ENCODE results near the gene NOL12.
"Not testable (repeated sequence)": the region's sequence is repeated elsewhere in the genome, so short reads cannot be mapped to it uniquely, and the experiment has no call there.

The NOL12 gene

DNA sequence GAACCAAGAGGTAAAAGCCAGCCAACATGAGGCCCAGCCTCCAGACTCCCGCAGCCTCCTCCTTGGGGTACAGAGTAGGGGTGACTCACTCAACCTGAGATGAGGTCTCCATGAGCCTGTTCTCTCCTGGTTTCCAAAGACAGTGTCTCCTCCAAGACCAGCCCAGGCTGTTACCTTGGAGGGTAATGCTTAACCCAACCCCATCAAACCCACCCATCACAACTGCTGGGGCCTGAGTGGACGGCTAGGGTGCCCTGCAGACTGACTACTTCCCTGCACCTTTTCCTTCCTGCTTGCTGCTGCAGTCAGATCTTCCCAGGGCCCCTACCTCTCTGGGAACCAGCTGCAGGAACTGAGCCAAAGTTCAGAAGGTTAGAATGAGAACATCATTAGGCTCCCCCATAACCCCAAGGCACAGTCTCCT, 5.1 kb upstream of the NOL12 start:
- no peak for DNase-seq

DNA sequence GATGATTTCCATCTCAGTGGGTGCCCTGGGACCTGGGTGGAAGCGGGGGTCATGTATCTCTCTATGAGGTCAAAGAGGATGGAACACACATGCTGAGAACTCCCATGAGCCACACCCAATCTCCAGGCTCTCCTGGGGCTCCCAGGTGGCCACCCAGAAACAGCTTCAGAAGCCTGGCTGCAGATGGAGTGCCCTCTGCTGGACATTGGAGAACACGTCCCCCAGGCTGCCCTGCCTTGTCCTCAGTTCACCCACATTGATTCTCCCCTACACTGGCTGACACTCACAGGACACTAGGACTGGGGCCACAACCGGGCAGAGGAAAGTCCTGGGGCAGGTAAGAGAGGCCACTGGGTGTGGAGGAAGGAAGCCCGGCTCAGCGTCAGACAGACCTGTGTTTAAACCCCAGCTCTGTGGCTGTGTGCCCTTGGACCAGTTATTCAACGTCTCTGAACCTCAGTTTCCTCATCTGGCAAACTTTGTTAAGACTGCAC, 4.5 kb upstream of the NOL12 start:
- DNase-seq: peak; percentile 81

DNA sequence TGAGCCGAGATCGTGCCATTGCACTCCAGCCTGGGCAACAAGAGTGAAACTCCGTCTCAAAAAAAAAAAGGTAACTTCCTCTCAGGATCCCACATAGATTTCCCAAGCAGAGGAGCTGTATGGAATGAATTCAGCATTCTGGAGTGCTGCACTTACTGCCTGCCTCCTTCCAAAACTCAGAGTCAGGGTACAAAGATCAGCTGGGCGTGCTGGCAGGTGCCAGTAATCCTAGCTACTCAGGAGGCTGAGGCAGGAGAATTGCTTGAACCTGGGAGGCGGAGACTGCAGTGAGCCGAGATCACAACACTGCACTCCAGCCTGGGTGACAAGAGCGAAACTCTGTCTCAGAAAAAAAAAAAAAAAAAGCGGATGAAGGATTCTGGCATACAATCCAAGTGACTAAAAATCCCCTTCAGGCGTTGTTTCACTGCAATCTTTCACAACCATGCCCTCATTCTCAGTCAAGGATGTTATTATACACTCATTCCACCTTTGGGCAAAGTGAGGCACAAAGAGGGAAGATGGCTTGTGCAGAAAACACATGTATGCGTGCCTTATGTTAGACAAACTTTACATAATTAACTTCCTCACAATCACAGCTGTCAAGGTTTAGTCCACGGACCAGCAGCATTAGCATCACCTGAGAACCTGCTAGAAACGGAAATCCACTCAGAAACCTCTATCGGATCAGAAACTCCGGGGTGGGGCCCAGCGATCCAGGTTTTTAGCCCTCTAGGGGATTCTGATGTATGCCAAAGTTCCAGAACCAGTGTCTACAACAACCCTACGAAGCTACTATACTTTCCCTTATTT, 1.1 kb upstream of the NOL12 start:
- no peak for DNase-seq

DNA sequence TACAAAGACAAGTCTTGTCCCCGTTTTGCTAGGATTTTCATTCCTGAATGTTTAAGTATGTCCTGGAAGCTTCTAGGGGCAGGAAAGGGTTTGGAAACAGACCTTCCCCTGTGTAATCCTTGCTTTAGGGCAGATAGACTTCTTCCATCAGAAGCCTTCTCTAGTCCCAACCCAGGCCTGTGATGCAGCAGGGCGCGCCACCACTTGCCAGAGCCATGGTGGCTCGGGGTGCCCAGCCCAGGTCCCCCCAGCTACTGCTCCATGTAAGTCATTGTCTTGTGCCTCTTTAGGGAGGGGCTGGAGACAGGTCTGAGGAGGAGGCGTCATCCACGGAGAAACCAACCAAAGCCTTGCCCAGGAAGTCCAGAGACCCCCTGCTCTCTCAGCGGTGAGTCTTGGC, 4.3 kb downstream of the NOL12 start:
- no peak for DNase-seq

DNA sequence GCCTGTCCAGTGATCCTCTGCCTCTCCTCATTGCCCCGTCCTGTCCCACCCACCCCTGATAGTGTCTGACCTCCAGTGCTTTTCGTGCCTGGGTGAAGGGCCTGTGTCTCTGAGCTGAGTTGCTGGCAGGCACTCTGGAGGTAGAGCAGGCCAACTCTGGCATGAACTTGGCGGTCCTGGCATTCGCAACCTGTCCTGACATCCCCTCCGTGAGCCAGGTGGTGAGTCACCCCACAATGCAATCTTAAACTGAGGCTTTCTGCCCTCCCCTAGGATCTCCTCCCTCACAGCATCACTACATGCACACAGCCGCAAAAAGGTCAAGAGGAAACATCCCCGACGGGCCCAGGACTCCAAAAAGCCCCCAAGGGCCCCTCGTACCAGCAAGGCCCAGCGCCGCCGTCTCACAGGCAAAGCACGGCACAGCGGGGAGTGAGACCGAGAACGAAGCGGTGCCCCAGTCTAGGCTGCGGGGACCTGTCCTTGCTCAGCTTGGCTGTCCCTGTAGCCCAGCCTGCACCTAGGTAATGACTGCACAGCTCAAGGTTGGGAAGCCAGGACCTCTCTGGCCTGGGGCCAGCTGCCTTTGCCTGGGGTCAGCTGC, 4.9 kb downstream of the NOL12 start:
- DNase-seq: no peak

DNA sequence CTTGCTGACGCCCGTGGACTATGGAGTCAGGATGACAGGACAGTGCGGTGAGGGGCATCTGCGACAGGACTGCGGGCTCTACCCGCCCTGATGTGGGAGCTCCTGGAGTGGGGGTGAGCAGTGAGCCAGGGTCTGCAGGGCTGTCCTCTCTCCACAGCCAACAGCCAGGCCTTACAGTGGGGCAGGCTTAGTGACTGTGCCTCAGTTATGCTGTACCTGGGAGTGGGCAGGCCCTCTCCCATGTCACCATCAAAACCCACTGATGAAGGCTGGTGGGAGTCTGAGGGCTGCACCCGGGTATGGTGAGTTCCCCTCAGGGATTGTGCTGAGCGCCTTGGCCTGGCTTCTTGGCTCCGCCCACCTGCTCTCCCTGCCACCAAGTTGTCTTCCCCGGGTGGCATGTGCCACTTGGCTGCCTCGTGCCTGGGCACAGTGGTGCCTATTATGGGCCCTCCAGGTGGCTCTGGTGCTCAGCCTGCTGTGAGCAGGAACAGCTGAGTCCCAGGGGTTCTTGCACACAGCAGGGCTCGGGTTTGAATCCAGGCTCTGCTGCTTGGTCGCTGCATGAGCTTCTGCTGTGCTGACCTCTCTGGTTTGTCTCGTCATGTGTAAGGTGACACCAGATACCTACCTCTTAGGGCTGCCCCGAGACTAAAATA, 6.6 kb downstream of the NOL12 start:
- DNase-seq: no peak

DNA sequence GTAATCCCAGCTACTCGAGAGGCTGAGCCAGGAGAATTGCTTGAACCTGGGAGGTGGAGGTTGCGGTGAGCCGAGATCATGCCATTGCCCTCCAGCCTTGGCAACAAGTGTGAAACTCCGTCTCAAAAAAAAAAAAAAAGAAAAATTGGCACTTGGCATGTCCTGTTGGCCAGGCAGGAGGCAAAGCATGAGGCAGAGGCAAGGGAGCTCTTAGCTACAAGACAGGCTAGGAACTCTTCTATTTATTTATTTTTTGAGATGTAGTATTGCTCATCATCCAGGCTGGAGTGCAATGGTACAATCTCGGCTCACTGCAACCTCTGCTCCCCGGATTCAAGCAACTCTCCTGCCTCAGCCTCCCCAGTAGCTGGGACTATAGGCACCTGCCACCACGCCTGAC, 8.0 kb downstream of the NOL12 start:
- DNase-seq: not testable (repeated sequence)

DNA sequence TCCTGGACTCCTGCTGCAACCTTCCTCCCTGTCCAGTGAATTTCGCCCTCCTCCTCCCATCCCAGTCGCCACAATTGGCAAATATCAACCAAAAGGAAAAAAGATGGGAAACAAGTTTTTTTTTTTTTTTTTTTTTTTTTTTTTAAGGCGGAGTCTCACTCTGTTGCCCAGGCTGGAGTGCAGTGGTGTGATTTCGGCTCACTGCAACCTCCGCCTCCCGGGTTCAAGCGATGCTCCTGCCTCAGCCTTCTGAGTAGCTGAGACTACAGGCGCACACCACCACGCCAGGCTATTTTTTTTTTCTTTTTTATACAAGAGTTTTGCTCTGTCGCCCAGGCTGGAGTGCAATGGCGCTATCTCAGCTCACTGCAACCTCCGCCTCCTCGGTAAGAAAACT, 10.1 kb downstream of the NOL12 start:
- not testable (repeated sequence) for DNase-seq

DNA sequence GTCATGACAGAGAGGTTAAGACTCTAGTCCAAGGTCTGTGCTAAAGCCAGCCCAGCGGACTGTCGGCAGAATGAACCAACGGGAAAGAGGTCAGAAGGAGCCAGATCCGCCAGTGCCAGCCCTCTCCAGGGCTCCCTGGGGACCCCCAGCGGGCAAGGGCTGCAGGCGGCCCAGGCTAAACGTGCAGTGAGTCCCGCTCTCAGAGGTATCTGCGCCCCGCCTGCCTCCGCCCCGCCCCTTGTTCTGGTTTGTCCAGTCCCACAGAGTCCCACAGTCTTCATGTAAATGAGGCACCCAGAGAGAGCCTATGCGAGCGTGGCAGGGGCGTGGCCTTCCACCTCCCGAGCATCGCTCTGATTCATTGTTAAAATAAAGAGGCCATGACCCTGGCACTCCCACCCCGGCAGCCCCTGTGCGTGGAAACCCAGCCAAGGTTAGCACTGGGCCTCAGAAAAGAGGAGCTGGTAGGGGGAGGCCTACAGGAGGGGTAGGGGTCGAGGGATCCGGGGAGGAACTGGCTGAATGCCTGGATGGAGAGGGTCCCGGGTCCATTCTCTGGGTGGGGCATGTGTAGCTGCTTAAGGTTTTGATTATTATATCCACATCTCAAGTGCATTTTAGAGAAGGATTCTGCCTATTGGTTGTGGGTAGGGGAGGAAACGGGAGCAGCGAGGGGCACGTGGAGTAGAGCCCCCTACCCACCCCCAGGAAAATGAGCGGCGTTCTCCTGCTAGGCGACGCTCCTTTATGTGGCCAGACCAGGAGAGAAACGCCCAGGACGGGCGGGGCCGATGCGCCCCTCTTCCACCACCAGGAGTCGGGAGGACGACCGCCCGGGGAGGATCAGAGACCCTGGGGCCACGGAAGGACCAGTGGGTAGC, 10.8 kb downstream of the NOL12 start, which contains the start of gene TRIOBP:
TSS of gene TRIOBP (plus strand) at position 392 of the 881 bp plus-strand sequence. CDS start 4,318 bp downstream, outside the sequence.
- peak; percentile 87 for DNase-seq

DNA sequence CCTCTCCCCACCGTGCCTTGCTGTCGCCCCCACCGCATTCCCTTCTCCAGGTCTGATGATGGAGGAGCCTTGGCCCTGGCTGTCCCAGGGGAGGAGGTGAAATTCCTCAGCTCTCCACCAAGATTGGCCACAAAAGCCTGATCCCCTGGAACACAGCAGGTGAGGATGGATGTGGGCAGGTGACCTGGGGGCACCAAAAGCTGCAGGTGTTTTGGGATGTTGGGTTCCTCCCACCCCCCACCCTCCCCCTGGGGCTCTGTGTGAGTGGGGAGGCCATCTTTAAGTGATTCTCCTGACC, 11.3 kb downstream of the NOL12 start:
- no peak for DNase-seq

DNA sequence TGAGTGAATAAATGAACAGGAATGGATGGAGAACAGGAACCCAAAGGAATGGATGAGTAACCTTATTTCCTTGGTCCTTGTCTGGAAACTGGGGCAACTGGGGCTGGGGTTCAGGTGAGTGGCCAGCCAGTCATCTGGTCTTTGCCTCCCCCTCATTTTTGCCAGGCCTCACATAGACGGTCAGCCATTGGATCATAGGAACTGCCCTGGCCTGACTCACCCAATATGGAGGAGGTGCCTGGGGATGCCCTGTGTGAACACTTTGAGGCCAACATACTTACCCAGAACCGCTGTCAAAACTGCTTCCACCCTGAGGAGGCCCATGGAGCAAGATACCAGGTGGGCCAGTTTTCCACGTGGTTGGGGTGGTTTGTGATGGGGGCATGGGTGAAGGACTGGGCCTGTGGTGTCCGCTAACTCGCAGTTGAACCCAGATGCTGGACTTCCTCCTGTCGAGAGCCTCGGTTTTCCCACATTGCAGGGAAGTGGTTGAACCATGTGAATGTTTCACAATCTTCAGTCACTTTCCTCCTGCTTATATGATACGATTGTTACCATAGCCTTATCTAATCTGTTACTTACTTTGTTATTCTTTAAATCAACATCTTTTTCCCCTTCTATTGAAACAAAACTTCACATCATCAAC, 15.1 kb downstream of the NOL12 start:
- no peak for DNase-seq

DNA sequence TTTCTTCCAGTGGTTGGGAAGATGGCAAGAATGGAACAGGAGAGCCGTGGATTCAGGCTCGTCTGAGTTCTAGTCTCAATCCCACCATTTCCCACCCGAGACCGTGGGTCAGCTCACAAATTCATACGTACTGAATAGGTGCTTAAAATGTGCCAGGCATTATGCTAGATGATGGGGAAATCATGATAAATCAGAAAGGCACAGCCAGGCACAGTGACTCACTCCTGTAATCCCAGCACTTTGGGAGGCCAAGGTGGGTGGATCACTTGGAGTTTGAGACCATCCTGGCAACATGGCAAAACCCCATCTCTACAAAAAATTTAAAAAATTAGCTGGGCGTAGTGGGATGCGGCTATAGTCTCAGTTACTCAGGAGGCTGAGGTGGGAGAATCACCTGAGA, 17.8 kb downstream of the NOL12 start:
- DNase-seq: no peak

DNA sequence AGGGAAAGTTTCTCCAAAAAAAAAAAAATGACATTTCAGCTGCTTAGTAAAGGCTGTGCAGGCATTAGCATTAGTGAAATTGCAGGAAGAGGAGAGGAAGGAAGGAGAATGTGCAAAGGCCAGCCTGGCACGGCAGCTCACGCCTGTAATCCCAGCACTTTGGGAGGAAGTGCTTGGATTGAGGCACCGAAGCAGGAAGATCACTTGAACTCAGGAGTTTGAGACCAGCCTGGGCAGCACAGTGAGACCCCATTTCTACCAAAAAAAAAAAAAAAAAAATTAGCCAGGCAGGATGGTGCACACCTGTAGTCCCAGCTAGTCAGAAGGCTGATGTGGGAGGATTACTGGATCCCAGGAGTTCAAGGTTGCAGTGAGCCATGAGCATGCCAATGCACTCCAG, 18.5 kb downstream of the NOL12 start:
- DNase-seq: no peak

DNA sequence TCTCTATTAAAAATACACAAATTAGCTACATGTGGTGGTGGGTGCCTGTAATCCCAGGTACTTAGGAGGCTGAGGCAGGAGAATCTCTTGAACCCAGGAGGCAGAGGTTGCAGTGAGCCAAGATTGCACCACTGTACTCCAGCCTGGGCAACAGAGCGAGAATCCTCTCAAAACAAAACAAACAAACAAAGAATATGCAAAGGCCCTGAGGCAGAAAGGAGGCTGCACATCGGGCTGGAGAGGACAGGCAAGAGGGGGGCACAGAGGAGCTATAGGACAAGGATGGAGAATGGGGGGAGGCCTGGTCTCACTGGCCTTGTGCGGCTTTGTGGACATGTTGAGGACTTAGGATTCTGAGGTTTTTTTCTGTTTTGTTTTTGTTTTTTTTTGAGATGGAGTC, 19.1 kb downstream of the NOL12 start:
- no peak for DNase-seq

DNA sequence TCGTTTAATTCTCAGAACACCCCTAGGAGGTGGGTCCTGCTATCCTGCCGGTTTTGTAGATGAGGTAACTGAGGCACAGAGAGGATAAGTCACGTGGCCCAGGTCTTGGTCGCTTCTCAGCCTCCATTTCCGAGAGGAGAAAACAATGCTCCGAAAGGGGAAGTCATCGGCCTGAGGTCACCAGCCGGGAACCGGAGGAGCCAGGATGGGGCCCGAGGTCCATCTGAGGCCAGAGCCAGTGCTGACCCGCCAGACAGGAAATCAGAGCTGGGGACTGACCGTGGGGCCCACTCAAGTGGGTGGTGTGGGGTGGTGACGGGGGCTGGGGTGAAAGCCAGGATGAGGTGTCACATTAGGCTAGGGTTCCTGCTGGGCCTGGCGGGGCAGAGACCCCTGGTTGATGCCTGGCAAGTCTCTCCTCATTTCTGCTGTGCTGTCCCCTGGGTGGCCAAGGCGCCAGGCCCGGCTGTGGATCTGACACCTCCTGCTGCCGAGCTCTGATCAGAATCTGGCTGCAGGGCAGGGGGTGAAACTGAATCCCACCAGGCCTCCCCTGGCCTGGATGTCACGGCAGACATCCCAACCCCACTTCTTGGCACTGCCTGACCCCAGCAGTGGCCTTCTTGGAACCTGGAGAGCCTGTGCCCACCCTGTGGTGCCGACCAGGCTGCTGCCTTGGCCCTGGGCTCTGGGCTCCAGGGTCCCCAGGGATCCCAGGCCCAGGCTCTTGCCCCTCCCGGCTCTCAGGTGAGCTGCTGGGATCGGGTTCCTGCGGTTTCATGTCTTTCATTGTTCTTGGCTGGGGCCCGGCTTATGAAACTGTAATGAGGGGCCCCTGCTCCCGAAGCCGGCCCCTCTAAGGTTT, 22.7 kb downstream of the NOL12 start:
- DNase-seq: no peak

DNA sequence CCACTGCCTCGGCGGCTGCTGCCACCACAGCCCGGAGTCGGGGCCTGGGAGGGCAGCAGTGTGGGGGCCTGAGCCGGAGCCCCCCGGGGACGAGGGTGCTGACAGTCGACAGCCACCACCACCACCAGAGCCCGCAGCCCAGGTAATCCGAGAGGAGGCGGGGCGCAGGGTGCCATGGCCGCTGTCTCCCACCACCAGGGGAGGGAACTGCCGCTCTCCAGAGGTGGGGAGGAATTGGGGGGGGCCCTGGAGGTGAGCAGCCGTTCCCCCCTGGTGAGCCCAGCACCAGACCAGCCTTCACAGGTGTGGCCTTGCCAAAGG, 23.3 kb downstream of the NOL12 start:
- DNase-seq: no peak

DNA sequence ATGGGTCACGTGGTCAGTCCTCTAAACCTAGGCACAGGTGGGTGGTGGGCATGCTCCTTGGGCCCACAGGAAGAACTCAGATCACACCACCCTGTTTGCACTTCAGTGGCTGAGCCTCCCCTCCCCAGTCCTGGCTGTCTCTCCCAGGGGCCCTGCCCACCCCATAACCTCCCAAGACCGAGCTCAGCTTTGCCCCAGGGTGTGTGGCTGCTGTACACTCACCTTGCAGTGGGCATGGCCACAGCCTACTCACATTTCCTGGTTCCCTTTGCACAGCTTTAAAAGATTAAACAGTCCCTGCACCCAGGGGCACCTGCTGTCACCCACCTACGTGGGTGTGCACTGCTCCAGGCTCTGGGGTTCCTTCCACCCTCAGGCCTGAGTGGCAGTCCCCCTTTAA, 24.5 kb downstream of the NOL12 start:
- DNase-seq: no peak

DNA sequence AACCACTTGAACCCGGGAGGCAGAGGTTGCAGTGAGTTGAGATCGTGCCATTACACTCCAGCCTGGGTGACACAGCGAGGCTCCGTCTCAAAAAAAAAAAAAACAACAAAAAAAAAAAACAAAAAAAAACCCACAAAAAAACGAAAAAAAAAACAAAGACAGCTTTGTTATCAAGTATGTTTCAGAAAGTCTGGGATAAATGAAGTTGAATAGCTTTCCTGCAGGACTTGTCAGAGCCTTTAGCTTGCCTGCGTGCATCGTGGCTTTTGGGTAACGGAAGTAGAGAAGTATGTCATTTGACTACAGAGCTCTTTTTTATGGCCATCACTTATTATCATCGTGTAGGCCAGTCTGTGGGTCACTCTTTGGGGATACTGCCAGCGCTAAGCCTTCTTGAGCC, 25.3 kb downstream of the NOL12 start:
- no peak for DNase-seq

DNA sequence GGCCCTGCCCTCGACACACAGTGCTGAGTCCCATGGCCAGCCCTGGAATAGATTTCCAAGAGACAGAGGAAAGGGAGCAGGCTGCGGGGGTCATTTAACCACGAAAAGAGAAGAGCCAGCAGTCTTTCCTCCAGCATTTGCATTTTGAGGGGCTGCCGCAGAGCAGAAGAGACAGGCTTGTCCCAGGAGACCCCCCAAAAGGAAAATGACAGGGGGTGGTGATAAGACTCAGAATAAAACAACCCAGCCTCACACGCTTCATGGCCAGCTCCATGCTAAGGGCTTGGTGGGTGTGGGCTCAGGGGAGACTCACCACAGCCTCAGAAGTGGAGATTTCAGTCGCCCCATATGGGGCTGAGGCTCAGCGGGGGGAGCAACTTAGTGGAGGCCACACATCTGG, 27.6 kb downstream of the NOL12 start:
- DNase-seq: no peak

DNA sequence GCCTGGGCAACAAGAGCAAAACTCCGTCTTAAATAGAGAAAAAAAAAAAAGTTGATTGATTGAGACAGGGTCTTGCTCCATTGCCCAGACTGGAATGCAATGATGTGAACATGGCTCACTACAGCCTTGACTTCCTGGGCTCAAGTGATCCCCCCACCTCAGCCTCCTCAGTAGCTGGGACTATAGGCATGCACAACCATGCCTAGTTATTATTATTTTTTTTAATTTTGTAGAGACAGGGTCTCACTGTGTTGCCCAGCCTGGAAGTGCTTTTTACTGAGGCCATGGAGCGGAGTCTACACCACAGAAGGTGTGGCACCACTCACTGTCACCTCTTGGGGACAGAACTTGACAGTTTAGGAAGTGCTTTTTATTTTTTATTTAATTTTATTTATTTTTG, 28.5 kb downstream of the NOL12 start:
- DNase-seq: no peak

DNA sequence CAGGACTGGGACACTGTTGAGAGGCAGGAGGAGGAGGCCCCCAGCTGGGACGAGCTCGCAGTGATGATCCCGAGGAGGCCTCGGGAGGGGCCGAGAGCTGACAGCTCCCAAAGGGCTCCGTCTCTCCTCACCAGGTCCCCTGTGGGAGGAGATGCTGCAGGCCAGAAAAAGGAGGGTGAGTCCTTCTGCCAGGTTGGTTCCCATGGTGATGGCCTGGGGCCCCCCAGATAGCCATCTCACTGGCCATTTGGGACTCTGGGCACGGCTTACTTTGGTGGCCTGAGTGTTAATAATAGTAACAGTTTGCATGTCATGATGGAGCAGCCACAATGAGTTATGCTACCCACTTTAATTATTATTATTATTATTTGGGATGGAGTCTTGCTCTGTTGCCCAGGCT, 29.6 kb downstream of the NOL12 start:
- no peak for DNase-seq

DNA sequence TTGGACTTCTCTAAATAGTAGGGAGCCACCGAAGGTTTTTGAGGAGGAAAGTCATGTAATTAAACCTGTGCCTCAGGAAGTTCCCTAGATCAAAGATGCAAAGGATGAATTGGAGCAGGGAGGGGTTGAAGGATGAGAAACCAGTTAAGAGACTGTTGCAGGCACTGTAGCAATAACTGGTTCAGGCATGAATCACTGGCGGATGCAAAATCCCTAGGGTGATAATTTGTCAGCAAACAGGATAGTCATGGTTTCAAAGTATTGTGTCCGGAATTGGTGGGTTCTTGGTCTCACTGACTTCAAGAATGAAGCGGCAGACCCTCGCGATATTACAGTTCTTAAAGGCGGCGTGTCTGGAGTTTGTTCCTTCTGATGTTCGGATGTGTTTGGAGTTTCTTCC, 30.6 kb downstream of the NOL12 start:
- no peak for DNase-seq
